Adrenal gland (tissue), 5 donors: Measurements from ENCODE around the gene FBXO21.

Experiments used
- CTCF ChIP-seq, 6 experiments: fragments of 450-650 bp in 4 of 6; fragments of 200-600 bp in 2 of 6; sonication (generic) in 1 of 6; IDR thresholded peaks; 1 replicate in 5 of 6; 2 replicates in 1 of 6; pipeline versions ENCODE4 v1.5.1 to v1.8.0; 2016 to 2021; ENCODE audit warnings: antibody characterized with exemption in 6 of 6, mild to moderate bottlenecking in 2 of 6, moderate library complexity in 1 of 6
- POLR2A ChIP-seq, 2 donors: fragments of 450-650 bp; IDR thresholded peaks; one replicate each; pipeline ENCODE4 v1.6.1; 2017; ENCODE audit warnings: antibody characterized with exemption in 2 of 2, mild to moderate bottlenecking in 2 of 2, moderate library complexity in 1 of 2
- donor health status: DM: no; HTN: no; CAD: no.

GRCh38 chr12:117158911-117159553 is 31.2 kb downstream of the FBXO21 start:
- TF ChIP-seq POLR2A (IDR thresholded peaks at IDR 0.05) (peak in 1 of 2 donors; percentile 38), CTCF (IDR thresholded peaks at IDR 0.05) (peak in 1 of 6 experiments; percentile 10)
